WI38 (cell line): ENCODE data around the gene PRAC2.

Experiments used
- H3K4me3 ChIP-seq: 2 replicates; pipeline ENCODE4 v1.5.1; 2011; ENCODE audit warnings: low read depth, mild to moderate bottlenecking, control low read depth, low read length
- CTCF ChIP-seq: IDR thresholded peaks from 2 replicates; pipeline ENCODE4 v1.5.1; 2012; ENCODE audit warnings: low read depth, mild to moderate bottlenecking, control low read depth, low read length

The PRAC2 gene

GRCh38 chr17:48733632-48734328 lies 10.8 kb downstream of the PRAC2 start:
- TF ChIP-seq CTCF, result no peak
- H3K4me3 ChIP-seq, result no peak overlapping the region

DNA sequence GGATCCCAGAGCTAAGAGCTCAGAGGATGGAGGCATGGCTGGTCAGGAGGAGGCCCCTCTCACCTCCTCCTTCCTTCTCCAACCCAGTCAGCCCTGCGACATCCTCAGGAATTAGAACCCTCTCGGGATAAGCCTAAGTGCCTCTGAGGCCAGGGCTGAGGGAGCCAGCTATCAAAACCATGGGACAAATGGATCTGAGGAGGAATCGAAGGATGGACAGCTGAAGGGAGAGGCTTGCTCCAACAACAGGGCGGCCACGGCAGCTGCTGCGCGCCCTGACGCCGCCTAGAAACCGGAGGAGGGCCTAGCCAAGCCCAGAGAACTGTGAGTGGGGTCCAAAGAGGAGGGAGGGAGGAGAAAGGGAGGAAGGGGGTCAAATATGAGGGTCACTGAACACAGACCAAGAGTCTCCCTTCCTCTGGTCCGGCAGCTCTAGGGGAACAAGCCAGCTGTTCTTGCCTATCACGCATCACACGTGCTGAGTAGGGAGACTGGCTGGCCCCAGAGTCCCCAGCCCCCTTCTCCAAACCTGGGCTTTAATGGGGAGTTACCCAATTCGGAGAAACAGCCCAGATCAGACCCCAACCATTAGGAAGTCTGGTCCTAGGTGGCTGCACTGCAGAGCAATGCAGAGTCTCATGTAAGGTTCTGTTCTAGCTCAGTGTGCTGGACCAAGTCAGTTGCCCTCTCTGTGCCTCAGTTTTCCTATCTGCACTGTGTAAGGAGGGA lies 11.5 kb downstream of the PRAC2 start:
- H3K4me3 ChIP-seq, result no peak overlapping the region
- TF ChIP-seq CTCF, result no peak

DNA sequence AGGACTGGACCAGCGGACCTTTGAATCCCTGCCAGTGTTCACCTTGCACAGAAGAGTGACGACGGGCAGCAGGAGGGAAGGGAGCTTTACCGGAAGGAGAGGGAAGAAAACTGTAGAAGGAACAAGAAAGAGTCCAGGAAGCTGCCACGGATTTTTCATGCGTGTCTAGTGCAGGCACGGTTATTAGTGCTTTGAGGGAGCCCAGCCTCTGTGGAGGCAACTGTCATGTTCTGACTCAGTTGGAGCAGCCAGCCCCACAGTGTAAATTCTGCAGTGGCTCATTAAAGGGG lies 12.0 kb downstream of the PRAC2 start:
- TF ChIP-seq CTCF, result no peak
- H3K4me3 ChIP-seq, result no peak overlapping the region

DNA sequence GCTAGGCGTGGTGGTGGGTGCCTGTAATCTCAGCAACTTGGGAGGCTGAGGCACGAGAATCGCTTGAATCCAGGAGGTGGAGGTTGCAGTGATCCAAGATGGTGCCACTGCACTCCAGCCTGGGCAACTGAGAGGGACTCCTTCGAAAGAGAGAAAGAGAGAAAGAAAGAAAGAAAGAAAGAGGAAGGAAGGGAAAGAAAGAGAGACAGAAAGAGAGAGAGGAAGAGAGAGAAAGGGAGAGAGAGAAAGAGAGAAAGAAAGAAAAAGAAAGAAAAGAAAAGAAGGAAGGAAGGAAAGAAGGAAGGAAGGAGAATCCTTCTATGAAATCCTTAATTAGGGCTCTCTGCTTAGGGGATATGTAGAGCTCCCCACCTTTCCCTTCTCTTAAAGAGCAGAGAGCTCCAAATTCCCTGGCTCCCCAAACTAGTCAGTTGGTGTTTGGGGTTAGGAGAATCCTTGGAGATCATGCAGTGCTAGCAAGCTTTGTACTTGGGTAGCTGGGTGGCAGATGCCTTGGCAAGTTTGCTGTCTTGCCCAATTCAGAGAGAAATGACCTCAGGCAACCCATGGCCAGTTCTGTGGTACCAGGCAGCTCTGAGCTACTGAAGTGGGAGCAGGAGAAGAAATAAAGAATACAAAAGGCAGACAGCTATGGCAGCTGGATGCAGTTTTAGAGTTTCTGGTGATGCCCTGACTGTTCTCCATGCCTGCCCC lies 14.5 kb downstream of the PRAC2 start:
- TF ChIP-seq CTCF, result no peak

GRCh38 chr17:48738424-48738802 lies 15.4 kb downstream of the PRAC2 start:
- TF ChIP-seq CTCF, result no peak
- no peak overlapping the region for H3K4me3 ChIP-seq

More for the DNA sequence above, 14.5 kb downstream of the PRAC2 start:
- no peak overlapping the region for H3K4me3 ChIP-seq

- no peak for TF ChIP-seq CTCF
- no peak overlapping the region for H3K4me3 ChIP-seq
Measured at GRCh38 chr17:48738803-48739526, 16.0 kb downstream of the PRAC2 start.

DNA sequence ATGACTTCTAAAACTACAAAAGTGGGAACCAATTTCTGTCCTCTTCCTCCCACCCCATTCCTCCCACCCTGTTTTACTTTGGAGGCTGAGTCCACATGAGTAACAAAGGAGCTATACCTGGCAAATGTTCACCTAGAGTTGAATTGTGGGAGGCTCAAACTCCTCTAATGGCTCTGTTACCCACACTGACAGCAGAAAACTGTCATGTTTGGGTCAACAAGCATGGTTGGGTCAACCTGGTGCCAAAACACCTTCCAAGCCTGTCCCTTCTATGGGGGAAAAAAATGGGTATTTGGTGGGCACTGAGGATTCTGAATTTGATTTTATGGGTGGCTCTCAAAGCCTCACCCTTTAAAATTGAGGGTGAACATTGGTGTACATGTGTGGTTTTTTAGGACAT lies 17.6 kb downstream of the PRAC2 start:
- no peak for TF ChIP-seq CTCF
- H3K4me3 ChIP-seq, result no peak overlapping the region
